ENCODE measurements around the gene GHDC.
A peak's percentile ranks its signal among the peaks of the same experiment; 100 is the strongest.
"Not testable (repeated sequence)": the region's sequence is repeated elsewhere in the genome, so short reads cannot be mapped to it uniquely, and the experiment has no call there.

The GHDC gene

GRCh38 chr17:42193969-42194899, at the start of gene GHDC:
TSS of gene GHDC (minus strand) at chr17:42194494. CDS start at chr17:42193581, 913 bp downstream.
- DNase-seq: peak; percentile 88

GRCh38 chr17:42243493-42243982, 49.2 kb upstream of the GHDC start:
- no peak for DNase-seq

GRCh38 chr17:42241871-42242270, 47.6 kb upstream of the GHDC start:
- no peak for DNase-seq

GRCh38 chr17:42240863-42241262, 46.6 kb upstream of the GHDC start:
- DNase-seq: not testable (repeated sequence)

GRCh38 chr17:42240201-42240600, 45.9 kb upstream of the GHDC start:
- no peak for DNase-seq

- DNase-seq: not testable (repeated sequence)
Measured at GRCh38 chr17:42239576-42239975, 45.3 kb upstream of the GHDC start.

GRCh38 chr17:42236760-42237159, 42.5 kb upstream of the GHDC start:
- DNase-seq: no peak

GRCh38 chr17:42233994-42234393, 39.7 kb upstream of the GHDC start:
- DNase-seq: no peak

GRCh38 chr17:42233156-42233555, 38.9 kb upstream of the GHDC start:
- DNase-seq: no peak

- peak; percentile 11 for DNase-seq
Measured at GRCh38 chr17:42230225-42230624, 35.9 kb upstream of the GHDC start.

GRCh38 chr17:42227849-42228700, 33.8 kb upstream of the GHDC start:
- no peak for DNase-seq

GRCh38 chr17:42225646-42226045, 31.4 kb upstream of the GHDC start:
- no peak for DNase-seq

- DNase-seq: no peak
Measured at GRCh38 chr17:42224651-42225050, 30.4 kb upstream of the GHDC start.

GRCh38 chr17:42221886-42222745, 27.8 kb upstream of the GHDC start:
- DNase-seq: peak; percentile 33

GRCh38 chr17:42219280-42219679, 25.0 kb upstream of the GHDC start:
- DNase-seq: not testable (repeated sequence)

- no peak for DNase-seq
Measured at GRCh38 chr17:42214156-42214555, 19.9 kb upstream of the GHDC start.

- no peak for DNase-seq
Measured at GRCh38 chr17:42212382-42212781, 18.1 kb upstream of the GHDC start.

GRCh38 chr17:42211921-42212341, 17.6 kb upstream of the GHDC start:
- not testable (repeated sequence) for DNase-seq

- DNase-seq: no peak
Measured at GRCh38 chr17:42210046-42210445, 15.8 kb upstream of the GHDC start.

GRCh38 chr17:42206153-42206612, 11.9 kb upstream of the GHDC start:
- not testable (repeated sequence) for DNase-seq

GRCh38 chr17:42203354-42203753, 9.1 kb upstream of the GHDC start:
- DNase-seq: no peak

- DNase-seq: no peak
Measured at GRCh38 chr17:42202696-42203095, 8.4 kb upstream of the GHDC start.
